HepG2 (cell line): ENCODE data around the gene FMNL1. TPM values are rescaled to one million over a fixed set of nuclear protein-coding genes. Genes with fewer than 3 reads are reported as not detected.

ENCODE experiments used
- BCL3 ChIP-seq: sonication (generic); formaldehyde crosslinking; IDR thresholded peaks from 2 replicates; pipeline ENCODE4 v1.5.1; 2020; ENCODE audit warnings: mild to moderate bottlenecking, missing genetic modification reagents, moderate library complexity
- E2F5 ChIP-seq: sonication (generic); formaldehyde crosslinking; conservative IDR thresholded peaks from 2 replicates; pipeline ENCODE4 v1.4.0; 2020; ENCODE audit warnings: missing genetic modification reagents
- GZF1 ChIP-seq: sonication (generic); formaldehyde crosslinking; IDR thresholded peaks from 2 replicates; pipeline ENCODE4 v1.5.1; 2020; ENCODE audit warnings: mild to moderate bottlenecking, missing genetic modification reagents
- KIAA2018 ChIP-seq: sonication (generic); formaldehyde crosslinking; IDR thresholded peaks from 2 replicates; pipeline ENCODE4 v1.5.0; 2020; ENCODE audit warnings: mild to moderate bottlenecking, missing genetic modification reagents, borderline replicate concordance
- KLF9 ChIP-seq: IDR thresholded peaks from 2 replicates; pipeline ENCODE4 v1.6.1; 2016; ENCODE audit warnings: low read depth
- MAZ ChIP-seq, 2 experiments: sonication (generic) in 1 of 2; formaldehyde crosslinking in 1 of 2; IDR thresholded peaks; 2 replicates each; pipeline versions ENCODE4 v1.5.0 to v1.6.1; 2012 to 2020; ENCODE audit warnings: low read depth in 2 of 2, mild to moderate bottlenecking in 2 of 2, borderline replicate concordance in 1 of 2, improper control_type of control experiment in 1 of 2, low read length in 1 of 2, missing genetic modification reagents in 1 of 2, moderate library complexity in 1 of 2
- REST ChIP-seq, 2 experiments: IDR thresholded peaks; 2 replicates each; pipeline ENCODE4 v1.6.1; 2011 to 2012; ENCODE audit warnings: low read length in 2 of 2, borderline replicate concordance in 1 of 2, low read depth in 1 of 2, mild to moderate bottlenecking in 1 of 2, moderate library complexity in 1 of 2
- SIN3B ChIP-seq: fragments of 150-350 bp; IDR thresholded peaks from 2 replicates; pipeline ENCODE4 v1.6.1; 2014; ENCODE audit warnings: low read length
- SRSF9 ChIP-seq: fragments of 200-400 bp; formaldehyde crosslinking; IDR thresholded peaks from 2 replicates; pipeline ENCODE4 v1.6.1; 2018; ENCODE audit warnings: borderline replicate concordance, mild to moderate bottlenecking, low read depth, low read length; ENCODE audit not compliant: insufficient read depth, poor library complexity, severe bottlenecking
- TCF7 ChIP-seq: sonication (generic); IDR thresholded peaks from 2 replicates; pipeline ENCODE4 v1.6.1; 2016; ENCODE audit warnings: antibody characterized with exemption, low read depth
- WIZ ChIP-seq: sonication (generic); formaldehyde crosslinking; IDR thresholded peaks from 2 replicates; pipeline ENCODE4 v1.5.1; 2020; ENCODE audit warnings: mild to moderate bottlenecking, missing genetic modification reagents
- ZBTB33 ChIP-seq: sonication (generic); formaldehyde crosslinking; IDR thresholded peaks from 2 replicates; pipeline ENCODE4 v1.4.0; 2020; ENCODE audit warnings: missing genetic modification reagents
- polyA plus RNA-seq, 8 experiments: library from polyadenylated mRNA; depleted of rRNA in 3 of 8; stranded (reverse) in 7 of 8; unstranded in 1 of 8; fragments of >200 nt; fragmentation: Illumina TruSeq in 4 of 8; extraction: Trizol in 4 of 8; gene quantifications; 2 replicates each; pipeline versions ENCODE4 v1.2.1 to v1.2.3, GENCODE V29; 2011 to 2016; ENCODE audit warnings: low read depth in 4 of 8, missing spikeins in 1 of 8, mixed read lengths in 1 of 8; ENCODE audit not compliant: insufficient read depth in 1 of 8
- total RNA-seq, 5 experiments: library from RNA; depleted of rRNA; stranded (reverse); fragments of >200 nt; fragmentation: Illumina TruSeq; extraction: Trizol; gene quantifications; 2 replicates each; pipeline ENCODE4 v1.2.3, GENCODE V29; 2016; ENCODE audit warnings: low read depth in 1 of 5

FMNL1 gene
- total and polyA plus RNA-seq, 2 of the 13 experiments (the other 11 are each of a cell fraction or from before 2014, with no cell fraction given): 0.53 to 0.70 TPM

GRCh38 chr17:45200701-45201100 lies 21.0 kb upstream of the FMNL1 start (continued):
- TF ChIP-seq SRSF9: no peak
- no peak for TF ChIP-seq E2F5 (CRISPR knock-in tag)
- TF ChIP-seq MAZ (IDR thresholded peaks at IDR 0.05; ENCODE audit: borderline replicate concordance, low read depth, low read length): no peak
- no peak for TF ChIP-seq MAZ (CRISPR knock-in tag; IDR thresholded peaks at IDR 0.05; ENCODE audit: low read depth)
- TF ChIP-seq GZF1 (CRISPR knock-in tag): no peak
- no peak for TF ChIP-seq ZBTB33 (CRISPR knock-in tag)
- TF ChIP-seq SIN3B: no peak
- no peak for TF ChIP-seq REST (IDR thresholded peaks at IDR 0.05; ENCODE audit: borderline replicate concordance in 1 of 2, low read depth in 1 of 2, low read length in 2 of 2)
- no peak for TF ChIP-seq WIZ
- TF ChIP-seq KIAA2018: no peak
- TF ChIP-seq TCF7: no peak; the same call in 1 of the 2 replicates
- no peak for TF ChIP-seq KLF9
- no peak for TF ChIP-seq BCL3 (CRISPR knock-in tag)
